ENCODE data around the gene HSD11B2. TPM values are rescaled to one million over a fixed set of nuclear protein-coding genes. Genes with fewer than 3 reads are reported as not detected.

Gene HSD11B2
- total and polyA plus RNA-seq, 4 donors, result 2.6 to 39.8 (median 6.7) TPM

DNA sequence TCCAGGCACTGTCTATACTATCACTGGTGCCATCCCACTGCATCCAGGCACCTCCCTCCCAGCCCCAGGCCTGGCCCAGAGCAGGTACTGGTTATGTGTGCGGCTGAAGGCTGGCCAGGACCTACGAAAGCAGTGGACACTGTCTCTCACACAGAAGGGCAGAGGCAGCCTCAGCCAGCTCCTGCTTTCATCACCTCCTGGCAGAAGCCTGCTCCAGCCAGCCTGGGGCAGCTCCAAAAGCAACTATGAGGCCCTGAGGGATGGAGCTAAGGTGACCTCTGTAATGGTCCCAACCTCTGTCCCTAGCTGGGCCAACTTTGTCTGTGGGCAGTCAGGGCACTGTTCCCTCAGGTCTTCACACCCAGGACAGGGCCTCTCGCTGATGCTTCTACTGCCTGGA, 18.8 kb downstream of the HSD11B2 start:
- ATAC-seq (ENCODE audit: insufficient read depth, low FRiP score) (no peak), DNase-seq (no peak)
- Histone ChIP-seq H3K27ac (ENCODE audit: low read depth in 1 of 2, low read length in 1 of 2) (peak overlapping the region in 1 of 2 donors; percentile 12), H3K9ac (ENCODE audit: insufficient read depth in 1 of 2, low read length in 2 of 2) (no peak overlapping the region), H3K36me3 (ENCODE audit: control insufficient read depth in 4 of 4, insufficient read depth in 4 of 4, low read length in 4 of 4) (peaks cover 0 to 62% (median 4%) of the 10 kb centered on the region in 4 donors), H3K4me3 (no peak overlapping the region), H3K4me1 (ENCODE audit: control insufficient read depth in 5 of 5, insufficient read depth in 5 of 5, low read length in 5 of 5) (peaks cover 28 to 69% (median 46%) of the 10 kb centered on the region in 5 donors), H3K27me3 (ENCODE audit: control insufficient read depth in 3 of 3, insufficient read depth in 3 of 3, low read length in 2 of 3) (no peaks in the 10 kb centered on the region), H3K9me3 (ENCODE audit: control insufficient read depth in 4 of 4, insufficient read depth in 3 of 4, low read length in 3 of 4) (no peaks in the 10 kb centered on the region)
- TF ChIP-seq, protein P1, sequence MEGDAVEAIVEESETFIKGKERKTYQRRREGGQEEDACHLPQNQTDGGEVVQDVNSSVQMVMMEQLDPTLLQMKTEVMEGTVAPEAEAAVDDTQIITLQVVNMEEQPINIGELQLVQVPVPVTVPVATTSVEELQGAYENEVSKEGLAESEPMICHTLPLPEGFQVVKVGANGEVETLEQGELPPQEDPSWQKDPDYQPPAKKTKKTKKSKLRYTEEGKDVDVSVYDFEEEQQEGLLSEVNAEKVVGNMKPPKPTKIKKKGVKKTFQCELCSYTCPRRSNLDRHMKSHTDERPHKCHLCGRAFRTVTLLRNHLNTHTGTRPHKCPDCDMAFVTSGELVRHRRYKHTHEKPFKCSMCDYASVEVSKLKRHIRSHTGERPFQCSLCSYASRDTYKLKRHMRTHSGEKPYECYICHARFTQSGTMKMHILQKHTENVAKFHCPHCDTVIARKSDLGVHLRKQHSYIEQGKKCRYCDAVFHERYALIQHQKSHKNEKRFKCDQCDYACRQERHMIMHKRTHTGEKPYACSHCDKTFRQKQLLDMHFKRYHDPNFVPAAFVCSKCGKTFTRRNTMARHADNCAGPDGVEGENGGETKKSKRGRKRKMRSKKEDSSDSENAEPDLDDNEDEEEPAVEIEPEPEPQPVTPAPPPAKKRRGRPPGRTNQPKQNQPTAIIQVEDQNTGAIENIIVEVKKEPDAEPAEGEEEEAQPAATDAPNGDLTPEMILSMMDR (IDR thresholded peaks at IDR 0.05; ENCODE audit: control extremely low read depth, extremely low read depth), result no peak
- WGBS, 2 donors, result 77 to 96% methylated on average over 3 of the region's 3 CpGs

- ATAC-seq (ENCODE audit: insufficient read depth, low FRiP score) (no peak), DNase-seq (peak in 2 of 3 donors; percentile 43 to 72)
- Histone ChIP-seq H3K9ac (ENCODE audit: insufficient read depth in 1 of 2, low read length in 2 of 2) (no peak overlapping the region), H3K27ac (ENCODE audit: low read depth in 1 of 2, low read length in 1 of 2) (peak overlapping the region in 1 of 2 donors; percentile 54), H3K9me3 (ENCODE audit: control insufficient read depth in 4 of 4, insufficient read depth in 3 of 4, low read length in 3 of 4) (no peaks in the 10 kb centered on the region), H3K4me3 (no peak overlapping the region), H3K36me3 (ENCODE audit: control insufficient read depth in 4 of 4, insufficient read depth in 4 of 4, low read length in 4 of 4) (peaks cover 0 to 53% (median 4%) of the 10 kb centered on the region in 4 donors), H3K4me1 (ENCODE audit: control insufficient read depth in 5 of 5, insufficient read depth in 5 of 5, low read length in 5 of 5) (peaks cover 20 to 55% (median 35%) of the 10 kb centered on the region in 5 donors), H3K27me3 (ENCODE audit: control insufficient read depth in 3 of 3, insufficient read depth in 3 of 3, low read length in 2 of 3) (no peaks in the 10 kb centered on the region)
- TF ChIP-seq, protein P1 (IDR thresholded peaks at IDR 0.05; ENCODE audit: control extremely low read depth, extremely low read depth), result no peak
- 79 to 86% methylated on average over 12 of the region's 12 CpGs for WGBS, 2 donors
Measured at GRCh38 chr16:67451061-67451703, 20.3 kb downstream of the HSD11B2 start.

DNA sequence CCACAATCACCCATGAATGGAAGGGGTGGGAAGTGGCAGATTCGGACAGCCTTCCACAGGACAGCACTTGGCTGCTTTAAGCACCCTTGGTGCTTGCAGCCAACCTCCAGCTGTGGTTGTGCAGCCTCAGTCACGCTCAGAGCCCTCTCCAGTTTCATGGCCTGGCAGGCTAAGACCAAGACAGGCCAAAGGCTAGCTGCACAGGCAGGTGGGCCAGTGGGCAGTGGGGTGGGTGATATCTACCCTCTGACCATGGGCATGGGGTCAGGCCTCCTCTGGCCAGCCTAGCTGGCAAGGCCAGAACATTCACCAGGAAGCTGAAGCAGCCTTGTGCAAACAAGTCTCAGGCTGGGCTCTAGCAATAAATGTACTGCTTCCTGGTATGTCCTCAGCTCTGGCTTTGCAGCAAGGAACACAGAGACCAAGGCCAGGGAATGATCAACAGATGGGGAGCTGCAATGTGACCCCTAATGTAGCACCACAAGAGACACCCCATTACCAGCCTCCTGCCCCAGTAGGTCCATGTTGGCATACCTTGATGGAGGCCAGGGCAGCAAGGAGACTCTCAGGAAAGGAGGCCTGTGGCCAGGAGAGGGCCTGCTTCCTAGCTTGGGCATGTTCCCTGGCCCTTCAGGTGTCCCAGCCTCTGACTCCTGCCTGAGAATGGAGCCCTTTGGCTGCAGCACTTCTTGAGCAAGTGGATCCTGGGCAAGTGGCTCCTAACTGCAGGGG, 20.9 kb downstream of the HSD11B2 start:
- Histone ChIP-seq H3K9ac (ENCODE audit: insufficient read depth in 1 of 2, low read length in 2 of 2) (no peak overlapping the region), H3K4me3 (no peak overlapping the region), H3K27me3 (ENCODE audit: control insufficient read depth in 3 of 3, insufficient read depth in 3 of 3, low read length in 2 of 3) (no peaks in the 10 kb centered on the region), H3K4me1 (ENCODE audit: control insufficient read depth in 5 of 5, insufficient read depth in 5 of 5, low read length in 5 of 5) (peaks cover 16 to 54% (median 28%) of the 10 kb centered on the region in 5 donors), H3K27ac (ENCODE audit: low read depth in 1 of 2, low read length in 1 of 2) (peak overlapping the region in 1 of 2 donors; percentile 54), H3K9me3 (ENCODE audit: control insufficient read depth in 4 of 4, insufficient read depth in 3 of 4, low read length in 3 of 4) (no peaks in the 10 kb centered on the region), H3K36me3 (ENCODE audit: control insufficient read depth in 4 of 4, insufficient read depth in 4 of 4, low read length in 4 of 4) (peaks cover 0 to 52% (median 4%) of the 10 kb centered on the region in 4 donors)
- no peak for DNase-seq
- ATAC-seq (ENCODE audit: insufficient read depth, low FRiP score), result no peak
- 58 to 73% methylated on average over 2 of the region's 2 CpGs for WGBS, 2 donors
- TF ChIP-seq, protein P1 (IDR thresholded peaks at IDR 0.05; ENCODE audit: control extremely low read depth, extremely low read depth), result no peak
